Progenitor cell of endocrine pancreas (in vitro differentiated cells): ENCODE results near the gene INPP5D. TPM values are rescaled to one million over a fixed set of nuclear protein-coding genes. Genes with fewer than 3 reads are reported as not detected.

Experiments used
- DNase-seq: peaks from one replicate; pipeline ENCODE4 v3.0.0; 2021; ENCODE audit warnings: low spot score; ENCODE audit not compliant: unreplicated experiment
- H3K27ac Mint-ChIP-seq: 2 replicates; pipeline ENCODE4 v1.8.0; 2021; ENCODE audit warnings: mild to moderate bottlenecking, moderate library complexity, mixed read lengths
- H3K27me3 Mint-ChIP-seq: 2 replicates; pipeline ENCODE4 v1.8.0; 2021; ENCODE audit warnings: mixed read lengths
- H3K36me3 Mint-ChIP-seq: 2 replicates; pipeline ENCODE4 v1.8.0; 2022; ENCODE audit warnings: mixed read lengths; ENCODE audit not compliant: insufficient read depth
- H3K4me1 Mint-ChIP-seq: 2 replicates; pipeline ENCODE4 v1.8.0; 2021; ENCODE audit warnings: low read depth, mixed read lengths
- H3K4me3 Mint-ChIP-seq: 2 replicates; pipeline ENCODE4 v1.8.0; 2021; ENCODE audit warnings: low read depth, mild to moderate bottlenecking, moderate library complexity, mixed read lengths
- H3K9me3 Mint-ChIP-seq: 2 replicates; pipeline ENCODE4 v1.8.0; 2021; ENCODE audit warnings: low read depth, mixed read lengths
- CTCF ChIP-seq: fragments of 200-600 bp; sonication (generic); IDR thresholded peaks from one replicate; pipeline ENCODE4 v1.5.0; 2021; ENCODE audit warnings: antibody characterized with exemption, mild to moderate bottlenecking; ENCODE audit not compliant: unreplicated experiment
- total RNA-seq: library from RNA; stranded (reverse); gene quantifications from 2 replicates; pipeline ENCODE4 v1.2.1, GENCODE V29; 2021

The INPP5D gene
- total RNA-seq, 1 donor from 2014 or later: 5.3 TPM

DNA sequence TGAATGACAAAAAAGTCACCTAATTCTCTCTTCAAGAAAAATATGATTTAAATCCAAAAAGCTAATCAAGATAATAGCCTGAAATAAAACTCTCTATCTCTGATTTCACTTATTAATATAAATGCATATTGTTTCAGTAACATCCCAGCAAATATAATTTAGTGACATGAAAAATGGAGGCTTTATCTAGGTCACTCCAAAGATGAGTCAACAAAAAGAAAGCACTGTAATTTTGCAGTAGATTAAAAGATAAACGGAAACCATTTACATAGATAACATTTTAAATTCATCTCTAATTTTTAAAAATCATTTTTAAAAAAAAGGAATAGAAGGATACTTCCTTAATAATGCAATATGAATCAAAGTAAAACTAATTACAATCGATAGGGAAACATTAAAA is 76.9 kb downstream of the INPP5D start:
- no peak for DNase-seq
- Mint-ChIP-seq H3K4me1 (peaks cover 2% of the 10 kb centered on the region), H3K27ac (no peak overlapping the region), H3K4me3 (no peak overlapping the region), H3K27me3 (peaks cover 16% of the 10 kb centered on the region), H3K9me3 (peaks cover 4% of the 10 kb centered on the region), H3K36me3 (no peaks in the 10 kb centered on the region)
- no peak for TF ChIP-seq CTCF

- peaks cover 12% of the 10 kb centered on the region for H3K9me3 Mint-ChIP-seq
Observed at GRCh38 chr2:233140077-233140585, 80.0 kb downstream of the INPP5D start.

GRCh38 chr2:233140978-233141377 is 80.8 kb downstream of the INPP5D start:
- Mint-ChIP-seq H3K9me3 (peaks cover 12% of the 10 kb centered on the region), H3K4me3 (no peak overlapping the region), H3K27ac (no peak overlapping the region), H3K4me1 (peaks cover 2% of the 10 kb centered on the region), H3K36me3 (no peaks in the 10 kb centered on the region), H3K27me3 (peaks cover 25% of the 10 kb centered on the region)
- TF ChIP-seq CTCF: no peak
- DNase-seq: no peak

More at GRCh38 chr2:233140077-233140585, 80.0 kb downstream of the INPP5D start:
- H3K4me3 Mint-ChIP-seq: peak overlapping the region; percentile 31
- no peak overlapping the region for H3K27ac Mint-ChIP-seq
- H3K27me3 Mint-ChIP-seq: peaks cover 25% of the 10 kb centered on the region
- no peaks in the 10 kb centered on the region for H3K36me3 Mint-ChIP-seq
- TF ChIP-seq CTCF: no peak
- H3K4me1 Mint-ChIP-seq: peaks cover 2% of the 10 kb centered on the region
- no peak for DNase-seq

DNA sequence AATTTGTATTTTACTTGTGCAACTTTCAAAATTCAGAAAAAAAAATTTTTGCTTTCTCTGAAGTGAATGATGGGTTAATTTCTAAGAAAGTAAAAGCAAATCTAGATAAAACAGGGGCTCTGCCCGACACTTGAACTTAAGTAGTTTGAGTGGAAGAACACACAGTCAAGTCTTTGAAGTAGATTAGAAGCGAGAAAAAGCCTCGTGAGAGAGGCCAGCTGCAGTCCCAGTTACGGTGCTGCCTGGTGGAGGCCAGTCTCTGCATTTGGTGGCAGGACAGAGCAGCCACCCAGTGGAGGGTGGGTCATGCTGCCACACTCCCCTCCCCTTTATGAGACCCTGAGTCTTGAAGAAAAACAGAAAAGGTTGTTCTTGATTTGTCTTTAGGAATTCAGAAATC is 81.8 kb downstream of the INPP5D start:
- H3K4me1 Mint-ChIP-seq: peaks cover 2% of the 10 kb centered on the region
- TF ChIP-seq CTCF: no peak
- H3K36me3 Mint-ChIP-seq: no peaks in the 10 kb centered on the region
- H3K9me3 Mint-ChIP-seq: peaks cover 8% of the 10 kb centered on the region
- no peak overlapping the region for H3K4me3 Mint-ChIP-seq
- H3K27me3 Mint-ChIP-seq: peaks cover 25% of the 10 kb centered on the region
- DNase-seq: no peak
- H3K27ac Mint-ChIP-seq: no peak overlapping the region

- DNase-seq: no peak
- Mint-ChIP-seq H3K4me1 (peaks cover 2% of the 10 kb centered on the region), H3K27ac (no peak overlapping the region), H3K9me3 (peaks cover 8% of the 10 kb centered on the region), H3K27me3 (peaks cover 25% of the 10 kb centered on the region), H3K4me3 (no peak overlapping the region), H3K36me3 (no peaks in the 10 kb centered on the region)
- TF ChIP-seq CTCF: no peak
Observed at GRCh38 chr2:233142355-233142897, 82.3 kb downstream of the INPP5D start.
